Sigmoid colon (tissue), 7 donors: ENCODE results near the gene LHFPL2. TPM values are rescaled to one million over a fixed set of nuclear protein-coding genes. Genes with fewer than 3 reads are reported as not detected.

ENCODE experiments used
- DNase-seq: peaks from one replicate; pipeline ENCODE4 v3.0.0-alpha.2; 2019
- H3K27ac ChIP-seq, 4 donors: fragments of 200-600 bp; sonication (generic); one replicate each; pipeline ENCODE4 v1.5.1; 2016 to 2019; ENCODE audit warnings: mild to moderate bottlenecking in 1 of 4
- H3K27me3 ChIP-seq, 3 donors: fragments of 200-600 bp; sonication (generic); one replicate each; pipeline ENCODE4 v1.5.1; 2019; ENCODE audit warnings: mild to moderate bottlenecking in 1 of 3
- H3K36me3 ChIP-seq, 4 donors: fragments of 200-600 bp; sonication (generic); one replicate each; pipeline ENCODE4 v1.5.1; 2016 to 2019
- H3K4me1 ChIP-seq, 4 donors: fragments of 200-600 bp; sonication (generic); one replicate each; pipeline ENCODE4 v1.5.1; 2017 to 2019
- H3K4me3 ChIP-seq, 4 donors: fragments of 200-600 bp; sonication (generic); one replicate each; pipeline ENCODE4 v1.5.1; 2017 to 2019; ENCODE audit warnings: mild to moderate bottlenecking in 2 of 4, moderate library complexity in 1 of 4
- H3K9me3 ChIP-seq, 4 donors: fragments of 200-600 bp in 3 of 4; sonication (generic) in 3 of 4; one replicate each; pipeline versions ENCODE4 v1.5.1 to v1.6.1; 2013 to 2019
- CTCF ChIP-seq, 4 experiments: fragments of 450-650 bp in 3 of 4; fragments of 200-600 bp in 1 of 4; IDR thresholded peaks; one replicate each; pipeline ENCODE4 v1.5.1; 2016 to 2019; ENCODE audit warnings: antibody characterized with exemption in 4 of 4, mild to moderate bottlenecking in 3 of 4, moderate library complexity in 2 of 4
- EP300 ChIP-seq, 4 donors: sonication (generic); formaldehyde crosslinking; IDR thresholded peaks; one replicate each; pipeline ENCODE4 v1.6.1; 2017; ENCODE audit warnings: antibody characterized with exemption in 4 of 4
- POLR2A ChIP-seq, 2 donors: fragments of 450-650 bp; IDR thresholded peaks; one replicate each; pipeline ENCODE4 v1.6.1; 2016; ENCODE audit warnings: antibody characterized with exemption in 2 of 2, mild to moderate bottlenecking in 2 of 2, moderate library complexity in 2 of 2
- POLR2AphosphoS5 ChIP-seq, 4 donors: sonication (generic); formaldehyde crosslinking; IDR thresholded peaks; one replicate each; pipeline ENCODE4 v1.6.1; 2017; ENCODE audit warnings: antibody characterized with exemption in 4 of 4
- WGBS, 2 donors: extraction: QIAGEN DNeasy Blood & Tissue Kit; methylation state at CpG; one replicate each; pipeline ENCODE4 v1.1.7; 2013; 5-methylcytosine and 5-hydroxymethylcytosine counted together
- intact Hi-C: fragments of 100-400 bp; cut with DNase I; formaldehyde crosslinking; loops from one replicate; pipeline ENCODE4 v1.15.1; 2023
- polyA plus RNA-seq, 3 donors: library from polyadenylated mRNA; stranded (reverse); fragments of 200-250 nt; gene quantifications; one replicate each; pipeline ENCODE4 v1.2.3, GENCODE V29; 2013
- total RNA-seq, 4 donors: library from RNA; depleted of rRNA; stranded (reverse); fragments of >200 nt; gene quantifications; one replicate each; pipeline ENCODE4 v1.1.0, GENCODE V29; 2016
- donor health status: healthy with polysubstance abuse.
- donor health status: Bipolar disorder and iron deficiency.
- donor health status: healthy.

Gene LHFPL2
- total and polyA plus RNA-seq, 7 donors = 10.8 to 34.9 (median 21.4) TPM

- Histone ChIP-seq H3K4me1 (peaks cover 0 to 72% (median 52%) of the 10 kb centered on the region in 4 donors), H3K9me3 (no peaks in the 10 kb centered on the region), H3K36me3 (no peaks in the 10 kb centered on the region), H3K4me3 (no peak overlapping the region), H3K27me3 (no peaks in the 10 kb centered on the region), H3K27ac (peak overlapping the region in 3 of 4 donors; percentile 57 to 91 (median 71))
- intact Hi-C loops = no loop called here
- WGBS, 2 donors = 84 to 91% methylated on average over 2 of the region's 2 CpGs
- no peak for DNase-seq
- no peak for TF ChIP-seq POLR2A (IDR thresholded peaks at IDR 0.05)
- no peak for TF ChIP-seq EP300 (IDR thresholded peaks at IDR 0.05)
- TF ChIP-seq POLR2AphosphoS5 (IDR thresholded peaks at IDR 0.05) = no peak
- TF ChIP-seq CTCF (IDR thresholded peaks at IDR 0.05) = no peak
Measured at GRCh38 chr5:78602400-78602799, 46.2 kb downstream of the LHFPL2 start.

- no peak overlapping the region for H3K4me3 ChIP-seq
- H3K27me3 ChIP-seq = no peaks in the 10 kb centered on the region
- H3K9me3 ChIP-seq = no peaks in the 10 kb centered on the region
- TF ChIP-seq POLR2A (IDR thresholded peaks at IDR 0.05) (no peak), POLR2AphosphoS5 (IDR thresholded peaks at IDR 0.05) (no peak), EP300 (IDR thresholded peaks at IDR 0.05) (no peak)
- DNase-seq = no peak
- peaks cover 0 to 73% (median 56%) of the 10 kb centered on the region in 4 donors for H3K4me1 ChIP-seq
- WGBS, 2 donors = 48 to 69% methylated on average over 3 of the region's 3 CpGs
- intact Hi-C loops = no loop called here
- no peaks in the 10 kb centered on the region for H3K36me3 ChIP-seq
- H3K27ac ChIP-seq = peak overlapping the region; percentile 51 to 91 (median 64)
Measured at GRCh38 chr5:78601559-78602314, 46.8 kb downstream of the LHFPL2 start.

- Histone ChIP-seq H3K27ac (peak overlapping the region; percentile 51 to 91 (median 64)), H3K36me3 (no peaks in the 10 kb centered on the region), H3K4me3 (no peak overlapping the region), H3K4me1 (peaks cover 0 to 73% (median 56%) of the 10 kb centered on the region in 4 donors), H3K27me3 (no peaks in the 10 kb centered on the region), H3K9me3 (no peaks in the 10 kb centered on the region)
- no peak for DNase-seq
- TF ChIP-seq POLR2A (IDR thresholded peaks at IDR 0.05) (no peak), CTCF (IDR thresholded peaks at IDR 0.05) (no peak), EP300 (IDR thresholded peaks at IDR 0.05) (no peak), POLR2AphosphoS5 (IDR thresholded peaks at IDR 0.05) (peak in 1 of 4 donors; percentile 4)
- intact Hi-C loops = no loop called here
- 77 to 80% methylated on average over 5 of the region's 5 CpGs for WGBS, 2 donors
Measured at GRCh38 chr5:78600687-78601414, 47.7 kb downstream of the LHFPL2 start.

GRCh38 chr5:78598973-78599372 lies 49.6 kb downstream of the LHFPL2 start:
- Histone ChIP-seq H3K4me1 (peaks cover 0 to 72% (median 56%) of the 10 kb centered on the region in 4 donors), H3K27me3 (no peaks in the 10 kb centered on the region), H3K9me3 (no peaks in the 10 kb centered on the region), H3K27ac (peak overlapping the region in 1 of 4 donors; percentile 71), H3K4me3 (no peak overlapping the region), H3K36me3 (no peaks in the 10 kb centered on the region)
- no peak for TF ChIP-seq POLR2A (IDR thresholded peaks at IDR 0.05)
- no peak for TF ChIP-seq POLR2AphosphoS5 (IDR thresholded peaks at IDR 0.05)
- no peak for TF ChIP-seq CTCF (IDR thresholded peaks at IDR 0.05)
- no peak for TF ChIP-seq EP300 (IDR thresholded peaks at IDR 0.05)
- WGBS, 2 donors = 96% methylated on average over 9 of the region's 9 CpGs
- DNase-seq = no peak
- intact Hi-C loops = no loop called here

- Histone ChIP-seq H3K36me3 (no peaks in the 10 kb centered on the region), H3K4me3 (no peak overlapping the region), H3K9me3 (no peaks in the 10 kb centered on the region), H3K27ac (peak overlapping the region in 2 of 4 donors; percentile 73 to 85), H3K4me1 (peaks cover 0 to 78% (median 64%) of the 10 kb centered on the region in 4 donors), H3K27me3 (no peaks in the 10 kb centered on the region)
- TF ChIP-seq POLR2AphosphoS5 (IDR thresholded peaks at IDR 0.05) (no peak), POLR2A (IDR thresholded peaks at IDR 0.05) (no peak), EP300 (IDR thresholded peaks at IDR 0.05) (no peak), CTCF (IDR thresholded peaks at IDR 0.05) (no peak)
- no peak for DNase-seq
- intact Hi-C loops = no loop called here
Measured at GRCh38 chr5:78597974-78598371, 50.6 kb downstream of the LHFPL2 start.
